MM.1S (cell line): ENCODE data around the gene NLGN1.

Experiments used
- CTCF ChIP-seq: fragments of 300-600 bp; sonication (generic); IDR thresholded peaks from 2 replicates; pipeline ENCODE4 v1.5.1; 2016; ENCODE audit warnings: antibody characterized with exemption, low read length, mixed read lengths
- EZH2 ChIP-seq: fragments of 300-600 bp; sonication (generic); optimal IDR thresholded peaks from 2 replicates; pipeline ENCODE3; 2017; ENCODE audit warnings: low read depth, mild to moderate bottlenecking, antibody characterized with exemption, low read length, mixed read lengths
- EZH2phosphoT487 ChIP-seq: fragments of 300-600 bp; sonication (generic); IDR thresholded peaks from 2 replicates; pipeline ENCODE4 v1.6.1; 2018; ENCODE audit warnings: antibody characterized with exemption, low read length

DNA sequence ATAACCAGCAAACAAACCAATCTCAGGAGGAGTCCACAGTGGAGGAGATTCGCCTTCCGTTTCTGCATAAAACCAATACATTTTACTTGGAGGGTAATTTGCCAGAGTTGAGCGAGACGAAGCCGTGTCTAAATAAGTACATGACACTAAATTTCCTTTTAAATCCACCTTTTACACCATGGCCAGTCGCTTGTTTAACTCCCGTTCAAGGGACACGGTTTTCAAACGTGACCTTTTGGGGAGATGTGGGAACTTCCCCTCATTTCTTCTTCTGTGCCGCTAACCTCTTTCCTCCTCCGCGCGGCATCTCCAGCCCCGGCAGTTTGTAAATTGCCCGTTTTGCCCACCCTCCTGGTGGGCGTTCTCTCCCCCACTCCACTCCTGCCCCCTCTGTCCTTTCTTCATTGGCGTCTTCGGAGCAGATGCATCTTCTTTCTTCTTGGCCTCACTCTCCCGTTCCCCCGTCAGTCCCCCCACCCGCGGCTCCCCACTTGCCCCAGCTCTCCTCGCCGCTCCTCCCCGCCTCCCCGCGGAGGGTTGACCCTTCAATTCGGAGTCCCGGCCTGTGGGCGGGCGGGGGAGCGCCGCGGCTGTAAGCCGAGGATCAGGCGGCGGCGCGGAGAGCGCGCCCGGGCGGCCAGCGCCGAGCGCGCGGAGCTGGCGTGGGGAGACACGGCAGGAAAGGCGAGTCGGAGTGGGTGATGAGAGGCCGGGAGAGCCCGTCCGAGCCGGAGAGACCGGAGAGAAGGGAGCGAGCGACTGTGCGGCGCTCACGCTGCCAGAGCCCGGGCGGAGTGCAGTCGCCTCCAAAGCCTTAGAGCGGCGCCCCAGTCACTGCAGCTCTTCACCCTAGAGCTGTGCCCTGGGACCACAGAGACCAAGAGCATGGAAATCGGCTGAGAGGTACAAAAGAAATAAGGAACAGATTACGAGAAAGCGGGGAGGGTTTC, at the start of gene NLGN1:
- TF ChIP-seq CTCF (peak; percentile 56), EZH2 (no peak), EZH2phosphoT487 (no peak)
